GM12892 (cell line): Measurements from ENCODE around the gene NIPAL1.

ENCODE experiments used
- POLR2A ChIP-seq: IDR thresholded peaks from 2 replicates; pipeline ENCODE4 v1.6.1; 2011; ENCODE audit warnings: low read depth, low read length, control low read depth
- POLR2AphosphoS5 ChIP-seq: IDR thresholded peaks from 2 replicates; pipeline ENCODE4 v1.6.1; 2011; ENCODE audit warnings: low read depth, low read length, control low read depth

GRCh38 chr4:48078862-48079655, 62.5 kb downstream of the NIPAL1 start:
- TF ChIP-seq POLR2AphosphoS5, result no peak
- no peak for TF ChIP-seq POLR2A
